OCI-LY3 (cell line): ENCODE measurements around the gene RNF144A.

Experiments used
- EZH2phosphoT487 ChIP-seq: fragments of 200-600 bp; shearing (Covaris generic); IDR thresholded peaks from 2 replicates; pipeline ENCODE4 v1.6.1; 2018; ENCODE audit warnings: antibody characterized with exemption, mixed run types, low read depth
- TF ChIP-seq, protein P1 (sequence below): fragments of 200-600, 300-600 bp; sonication (generic); IDR thresholded peaks from 2 replicates; pipeline ENCODE4 v1.5.1; 2014; ENCODE audit warnings: antibody characterized with exemption, low read length, low read depth

GRCh38 chr2:6977786-6978185 lies 60.6 kb downstream of the RNF144A start:
- TF ChIP-seq, protein P1, sequence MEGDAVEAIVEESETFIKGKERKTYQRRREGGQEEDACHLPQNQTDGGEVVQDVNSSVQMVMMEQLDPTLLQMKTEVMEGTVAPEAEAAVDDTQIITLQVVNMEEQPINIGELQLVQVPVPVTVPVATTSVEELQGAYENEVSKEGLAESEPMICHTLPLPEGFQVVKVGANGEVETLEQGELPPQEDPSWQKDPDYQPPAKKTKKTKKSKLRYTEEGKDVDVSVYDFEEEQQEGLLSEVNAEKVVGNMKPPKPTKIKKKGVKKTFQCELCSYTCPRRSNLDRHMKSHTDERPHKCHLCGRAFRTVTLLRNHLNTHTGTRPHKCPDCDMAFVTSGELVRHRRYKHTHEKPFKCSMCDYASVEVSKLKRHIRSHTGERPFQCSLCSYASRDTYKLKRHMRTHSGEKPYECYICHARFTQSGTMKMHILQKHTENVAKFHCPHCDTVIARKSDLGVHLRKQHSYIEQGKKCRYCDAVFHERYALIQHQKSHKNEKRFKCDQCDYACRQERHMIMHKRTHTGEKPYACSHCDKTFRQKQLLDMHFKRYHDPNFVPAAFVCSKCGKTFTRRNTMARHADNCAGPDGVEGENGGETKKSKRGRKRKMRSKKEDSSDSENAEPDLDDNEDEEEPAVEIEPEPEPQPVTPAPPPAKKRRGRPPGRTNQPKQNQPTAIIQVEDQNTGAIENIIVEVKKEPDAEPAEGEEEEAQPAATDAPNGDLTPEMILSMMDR = no peak
- no peak for TF ChIP-seq EZH2phosphoT487
